Measurements from ENCODE around the gene KRTAP5-1. TPM values are rescaled to one million over a fixed set of nuclear protein-coding genes. Genes with fewer than 3 reads are reported as not detected.

The KRTAP5-1 gene
- polyA plus RNA-seq, 1 experiment = not detected

DNA sequence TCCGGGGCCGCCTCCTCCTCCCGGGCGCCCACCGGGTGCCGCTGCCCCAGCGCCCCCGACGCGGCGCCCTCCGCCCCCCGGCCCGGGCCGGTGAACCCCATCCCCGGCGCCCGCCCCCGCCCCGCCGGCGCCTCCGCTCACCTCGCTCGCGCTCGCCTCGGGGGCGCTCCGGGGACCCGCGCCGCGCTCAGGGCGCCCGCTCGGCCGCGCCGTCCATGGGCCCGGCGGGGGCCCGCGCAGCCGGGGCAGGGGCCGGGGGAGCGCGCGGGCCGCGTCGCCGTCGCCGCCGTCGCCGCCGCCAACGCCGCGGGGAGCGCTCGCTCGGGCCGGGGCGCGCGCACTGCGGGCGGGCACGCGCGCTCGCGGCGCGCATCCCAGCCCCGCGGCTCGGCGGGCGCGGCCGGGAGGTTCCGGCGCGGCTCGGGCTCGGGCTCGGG is 13.3 kb downstream of the KRTAP5-1 start:
- ChIA-PET CTCF (interaction anchor here (0.8 to 12.4 kb wide), 2 partner anchors 14 to 26 kb away, joined by 3 to 301 read pairs; no protein-coding TSS in a partner anchor), POLR2A (no interaction called here)
- H3K4me3 ChIP-seq (ENCODE audit: low read depth, low read length) = peak overlapping the region; percentile 69
- TF ChIP-seq, protein P1, sequence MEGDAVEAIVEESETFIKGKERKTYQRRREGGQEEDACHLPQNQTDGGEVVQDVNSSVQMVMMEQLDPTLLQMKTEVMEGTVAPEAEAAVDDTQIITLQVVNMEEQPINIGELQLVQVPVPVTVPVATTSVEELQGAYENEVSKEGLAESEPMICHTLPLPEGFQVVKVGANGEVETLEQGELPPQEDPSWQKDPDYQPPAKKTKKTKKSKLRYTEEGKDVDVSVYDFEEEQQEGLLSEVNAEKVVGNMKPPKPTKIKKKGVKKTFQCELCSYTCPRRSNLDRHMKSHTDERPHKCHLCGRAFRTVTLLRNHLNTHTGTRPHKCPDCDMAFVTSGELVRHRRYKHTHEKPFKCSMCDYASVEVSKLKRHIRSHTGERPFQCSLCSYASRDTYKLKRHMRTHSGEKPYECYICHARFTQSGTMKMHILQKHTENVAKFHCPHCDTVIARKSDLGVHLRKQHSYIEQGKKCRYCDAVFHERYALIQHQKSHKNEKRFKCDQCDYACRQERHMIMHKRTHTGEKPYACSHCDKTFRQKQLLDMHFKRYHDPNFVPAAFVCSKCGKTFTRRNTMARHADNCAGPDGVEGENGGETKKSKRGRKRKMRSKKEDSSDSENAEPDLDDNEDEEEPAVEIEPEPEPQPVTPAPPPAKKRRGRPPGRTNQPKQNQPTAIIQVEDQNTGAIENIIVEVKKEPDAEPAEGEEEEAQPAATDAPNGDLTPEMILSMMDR (IDR thresholded peaks at IDR 0.05; ENCODE audit: insufficient read depth, low read depth, low read length) = no peak
- DNase-seq (ENCODE audit: low read depth) = no peak
- H3K36me3 ChIP-seq (ENCODE audit: control insufficient read depth, insufficient read depth, low read length) = no peaks in the 10 kb centered on the region
- H3K27me3 ChIP-seq (ENCODE audit: control insufficient read depth, insufficient read depth, low read length) = peaks cover 2% of the 10 kb centered on the region; the same call in 1 of the 2 replicates

DNA sequence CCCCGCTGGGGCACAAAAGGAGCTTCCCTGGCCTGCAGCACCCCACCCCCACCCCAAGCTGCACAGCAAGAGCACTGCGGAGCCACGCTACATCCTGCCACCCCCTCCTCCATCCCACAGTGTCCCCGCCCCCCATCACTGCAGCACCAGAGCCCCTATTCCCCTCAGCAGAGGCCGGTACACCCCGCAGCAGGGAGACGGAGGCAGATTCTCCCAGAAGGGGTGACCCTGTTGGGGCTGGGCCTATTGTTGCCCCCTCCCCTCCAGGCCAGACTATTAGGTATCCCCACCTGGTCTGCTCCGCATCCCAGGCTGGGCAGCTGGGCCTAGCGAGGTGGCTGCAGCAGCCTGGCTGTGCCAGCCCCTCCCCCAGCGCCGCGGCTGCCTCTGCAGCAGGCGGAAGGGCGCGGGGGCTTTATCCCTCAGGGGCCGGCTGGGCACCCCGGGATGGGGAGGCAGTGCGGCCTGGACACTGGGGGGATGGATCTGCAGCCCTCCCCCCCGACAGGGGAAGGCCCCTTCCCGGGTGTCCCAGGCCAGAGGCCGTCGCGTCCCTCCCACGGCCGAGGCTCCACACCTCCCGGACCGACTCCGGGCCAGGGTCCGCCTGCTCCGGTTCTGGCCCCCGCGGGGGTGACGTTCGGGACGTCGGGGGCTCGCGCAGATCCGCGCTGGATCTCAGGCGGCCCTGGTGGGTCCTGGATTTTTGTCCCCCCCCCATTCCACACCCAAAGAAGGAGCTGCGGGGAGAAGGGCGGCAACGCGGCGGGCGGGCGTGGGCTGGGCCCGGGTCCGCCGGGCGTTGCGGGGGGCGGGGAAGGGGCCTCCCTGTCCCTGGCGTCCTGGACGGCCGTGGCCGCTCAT is 14.0 kb downstream of the KRTAP5-1 start:
- TF ChIP-seq, protein P1 (IDR thresholded peaks at IDR 0.05; ENCODE audit: insufficient read depth, low read depth, low read length) = no peak
- DNase-seq (ENCODE audit: low read depth) = no peak
- peak overlapping the region; percentile 69 for H3K4me3 ChIP-seq (ENCODE audit: low read depth, low read length)
- CTCF ChIA-PET = interaction anchor here (1.1 to 12.4 kb wide), 3 partner anchors 11 to 48 kb away, joined by 4 to 301 read pairs (median 4); no protein-coding TSS in a partner anchor
- H3K36me3 ChIP-seq (ENCODE audit: control insufficient read depth, insufficient read depth, low read length) = no peaks in the 10 kb centered on the region
- POLR2A ChIA-PET = no interaction called here
- H3K27me3 ChIP-seq (ENCODE audit: control insufficient read depth, insufficient read depth, low read length) = peaks cover 2% of the 10 kb centered on the region; the same call in 1 of the 2 replicates

DNA sequence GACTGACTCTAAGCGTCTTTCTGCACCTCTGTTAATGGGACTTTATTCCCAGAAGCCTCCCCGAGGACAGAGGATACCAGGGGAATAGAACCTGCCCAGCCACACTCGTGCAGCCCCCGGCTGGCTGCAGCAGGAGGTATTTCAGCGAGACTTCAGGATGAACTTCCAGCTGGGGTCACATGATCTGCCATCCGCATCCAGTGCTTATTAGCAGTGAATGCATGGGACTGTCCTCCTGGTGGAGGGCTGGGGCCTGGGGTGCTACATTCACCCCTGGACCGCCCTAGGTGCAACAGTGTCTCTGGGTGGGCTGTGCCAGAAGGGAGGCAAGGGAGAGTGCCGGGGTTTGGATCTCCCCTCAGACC is 14.6 kb downstream of the KRTAP5-1 start:
- TF ChIP-seq, protein P1 (IDR thresholded peaks at IDR 0.05; ENCODE audit: insufficient read depth, low read depth, low read length) = no peak
- H3K27me3 ChIP-seq (ENCODE audit: control insufficient read depth, insufficient read depth, low read length) = peaks cover 2% of the 10 kb centered on the region; the same call in 1 of the 2 replicates
- DNase-seq (ENCODE audit: low read depth) = no peak
- ChIA-PET POLR2A (no interaction called here), CTCF (interaction anchor here (1.1 to 12.4 kb wide), 3 partner anchors 11 to 48 kb away, joined by 4 to 301 read pairs (median 4); no protein-coding TSS in a partner anchor)
- H3K4me3 ChIP-seq (ENCODE audit: low read depth, low read length) = peak overlapping the region; percentile 69
- no peaks in the 10 kb centered on the region for H3K36me3 ChIP-seq (ENCODE audit: control insufficient read depth, insufficient read depth, low read length)

DNA sequence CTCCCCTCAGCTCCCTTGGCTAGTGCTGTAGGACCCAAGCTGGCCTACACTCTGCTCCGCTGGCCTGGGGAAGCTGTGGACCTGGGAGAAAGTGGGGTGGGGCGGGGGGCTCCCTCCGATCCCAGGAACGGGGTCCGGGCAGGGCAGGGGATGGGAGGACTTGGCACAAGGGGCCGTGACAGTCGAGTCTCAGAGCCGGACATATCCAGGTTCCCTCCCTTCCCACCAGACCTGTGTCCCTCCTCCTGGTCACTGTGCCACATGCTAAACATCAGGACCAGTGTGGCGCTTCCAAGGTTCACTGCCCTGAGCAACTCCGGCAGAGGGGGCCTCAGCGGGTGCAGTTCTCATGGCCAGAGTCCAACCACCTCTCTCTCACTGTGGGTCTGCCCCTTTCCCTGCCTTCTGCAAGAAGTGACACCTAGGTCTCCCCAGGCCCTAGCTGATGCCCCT is 15.1 kb downstream of the KRTAP5-1 start:
- ChIA-PET CTCF (interaction anchor here (1.1 to 12.4 kb wide), 3 partner anchors 10 to 49 kb away, joined by 4 to 301 read pairs (median 4); no protein-coding TSS in a partner anchor), POLR2A (no interaction called here)
- peaks cover 1% of the 10 kb centered on the region; the same call in 1 of the 2 replicates for H3K36me3 ChIP-seq (ENCODE audit: control insufficient read depth, insufficient read depth, low read length)
- TF ChIP-seq, protein P1 (IDR thresholded peaks at IDR 0.05; ENCODE audit: insufficient read depth, low read depth, low read length) = no peak
- no peak overlapping the region for H3K4me3 ChIP-seq (ENCODE audit: low read depth, low read length)
- H3K27me3 ChIP-seq (ENCODE audit: control insufficient read depth, insufficient read depth, low read length) = peaks cover 2% of the 10 kb centered on the region; the same call in 1 of the 2 replicates
- no peak for DNase-seq (ENCODE audit: low read depth)

- Histone ChIP-seq H3K27me3 (ENCODE audit: control insufficient read depth, insufficient read depth, low read length) (peaks cover 2% of the 10 kb centered on the region; the same call in 1 of the 2 replicates), H3K4me3 (ENCODE audit: low read depth, low read length) (no peak overlapping the region), H3K36me3 (ENCODE audit: control insufficient read depth, insufficient read depth, low read length) (peaks cover 1% of the 10 kb centered on the region; the same call in 1 of the 2 replicates)
- CTCF ChIA-PET = interaction anchor here (1.5 to 12.4 kb wide), 2 partner anchors 10 to 24 kb away, joined by 4 to 301 read pairs; no protein-coding TSS in a partner anchor
- TF ChIP-seq, protein P1 (IDR thresholded peaks at IDR 0.05; ENCODE audit: insufficient read depth, low read depth, low read length) = no peak
- POLR2A ChIA-PET = no interaction called here
- no peak for DNase-seq (ENCODE audit: low read depth)
These were observed 15.8 kb downstream of the KRTAP5-1 start for GRCh38 chr11:1569251-1569780.
